ENCODE data around the gene METTL5. TPM values are rescaled to one million over a fixed set of nuclear protein-coding genes. Genes with fewer than 3 reads are reported as not detected.
A peak's percentile ranks its signal among the peaks of the same experiment; 100 is the strongest.

METTL5 gene
- total and polyA plus RNA-seq, 9 of the 15 experiments (the other 6 are each of a cell fraction or from before 2014, with no cell fraction given), result 149 to 471 (median 224) TPM

- TF ChIP-seq ZNF830 (CRISPR knock-in tag; IDR thresholded peaks at IDR 0.05) (no peak), ZC3H11A (IDR thresholded peaks at IDR 0.05; ENCODE audit: low read depth, low read length) (no peak), ZNF445 (CRISPR knock-in tag; IDR thresholded peaks at IDR 0.05; ENCODE audit: low read depth) (no peak), BRD9 (IDR thresholded peaks at IDR 0.05; ENCODE audit: low read depth, partially characterized antibody) (no peak), CC2D1A (IDR thresholded peaks at IDR 0.05) (no peak), ZNF408 (CRISPR knock-in tag; IDR thresholded peaks at IDR 0.05; ENCODE audit: low read depth) (no peak), SMAD2 (IDR thresholded peaks at IDR 0.05; ENCODE audit: low read depth, low read length) (no peak), ZNF57 (CRISPR knock-in tag; IDR thresholded peaks at IDR 0.05) (no peak), ZNF212 (CRISPR knock-in tag; IDR thresholded peaks at IDR 0.05) (no peak), ZNF785 (CRISPR knock-in tag; IDR thresholded peaks at IDR 0.05) (no peak), HDAC6 (IDR thresholded peaks at IDR 0.05; ENCODE audit: low read depth, low read length) (no peak), DACH1 (IDR thresholded peaks at IDR 0.05; ENCODE audit: partially characterized antibody) (no peak), SMAD3 (CRISPR knock-in tag; conservative IDR thresholded peaks at IDR 0.05) (no peak), NFE2 (IDR thresholded peaks at IDR 0.05; ENCODE audit: low read depth) (peak; percentile 90), MAFF (IDR thresholded peaks at IDR 0.05; ENCODE audit: low read length) (peak; percentile 46; the same call in 1 of the 2 replicates), ATF1 (CRISPR knock-in tag; IDR thresholded peaks at IDR 0.05) (no peak), ATF1 (tag; IDR thresholded peaks at IDR 0.05) (no peak), ZNF239 (CRISPR knock-in tag; IDR thresholded peaks at IDR 0.05) (no peak), BMI1 (IDR thresholded peaks at IDR 0.05; ENCODE audit: low read length) (no peak), SMAD4 (CRISPR knock-in tag; conservative IDR thresholded peaks at IDR 0.05) (no peak)
- TF ChIP-seq, protein P1, sequence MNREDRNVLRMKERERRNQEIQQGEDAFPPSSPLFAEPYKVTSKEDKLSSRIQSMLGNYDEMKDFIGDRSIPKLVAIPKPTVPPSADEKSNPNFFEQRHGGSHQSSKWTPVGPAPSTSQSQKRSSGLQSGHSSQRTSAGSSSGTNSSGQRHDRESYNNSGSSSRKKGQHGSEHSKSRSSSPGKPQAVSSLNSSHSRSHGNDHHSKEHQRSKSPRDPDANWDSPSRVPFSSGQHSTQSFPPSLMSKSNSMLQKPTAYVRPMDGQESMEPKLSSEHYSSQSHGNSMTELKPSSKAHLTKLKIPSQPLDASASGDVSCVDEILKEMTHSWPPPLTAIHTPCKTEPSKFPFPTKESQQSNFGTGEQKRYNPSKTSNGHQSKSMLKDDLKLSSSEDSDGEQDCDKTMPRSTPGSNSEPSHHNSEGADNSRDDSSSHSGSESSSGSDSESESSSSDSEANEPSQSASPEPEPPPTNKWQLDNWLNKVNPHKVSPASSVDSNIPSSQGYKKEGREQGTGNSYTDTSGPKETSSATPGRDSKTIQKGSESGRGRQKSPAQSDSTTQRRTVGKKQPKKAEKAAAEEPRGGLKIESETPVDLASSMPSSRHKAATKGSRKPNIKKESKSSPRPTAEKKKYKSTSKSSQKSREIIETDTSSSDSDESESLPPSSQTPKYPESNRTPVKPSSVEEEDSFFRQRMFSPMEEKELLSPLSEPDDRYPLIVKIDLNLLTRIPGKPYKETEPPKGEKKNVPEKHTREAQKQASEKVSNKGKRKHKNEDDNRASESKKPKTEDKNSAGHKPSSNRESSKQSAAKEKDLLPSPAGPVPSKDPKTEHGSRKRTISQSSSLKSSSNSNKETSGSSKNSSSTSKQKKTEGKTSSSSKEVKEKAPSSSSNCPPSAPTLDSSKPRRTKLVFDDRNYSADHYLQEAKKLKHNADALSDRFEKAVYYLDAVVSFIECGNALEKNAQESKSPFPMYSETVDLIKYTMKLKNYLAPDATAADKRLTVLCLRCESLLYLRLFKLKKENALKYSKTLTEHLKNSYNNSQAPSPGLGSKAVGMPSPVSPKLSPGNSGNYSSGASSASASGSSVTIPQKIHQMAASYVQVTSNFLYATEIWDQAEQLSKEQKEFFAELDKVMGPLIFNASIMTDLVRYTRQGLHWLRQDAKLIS (CRISPR knock-in tag; IDR thresholded peaks at IDR 0.05), result no peak
- TF ChIP-seq, protein P2, sequence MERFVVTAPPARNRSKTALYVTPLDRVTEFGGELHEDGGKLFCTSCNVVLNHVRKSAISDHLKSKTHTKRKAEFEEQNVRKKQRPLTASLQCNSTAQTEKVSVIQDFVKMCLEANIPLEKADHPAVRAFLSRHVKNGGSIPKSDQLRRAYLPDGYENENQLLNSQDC (CRISPR knock-in tag; IDR thresholded peaks at IDR 0.05), result no peak
- TF ChIP-seq, protein P3, sequence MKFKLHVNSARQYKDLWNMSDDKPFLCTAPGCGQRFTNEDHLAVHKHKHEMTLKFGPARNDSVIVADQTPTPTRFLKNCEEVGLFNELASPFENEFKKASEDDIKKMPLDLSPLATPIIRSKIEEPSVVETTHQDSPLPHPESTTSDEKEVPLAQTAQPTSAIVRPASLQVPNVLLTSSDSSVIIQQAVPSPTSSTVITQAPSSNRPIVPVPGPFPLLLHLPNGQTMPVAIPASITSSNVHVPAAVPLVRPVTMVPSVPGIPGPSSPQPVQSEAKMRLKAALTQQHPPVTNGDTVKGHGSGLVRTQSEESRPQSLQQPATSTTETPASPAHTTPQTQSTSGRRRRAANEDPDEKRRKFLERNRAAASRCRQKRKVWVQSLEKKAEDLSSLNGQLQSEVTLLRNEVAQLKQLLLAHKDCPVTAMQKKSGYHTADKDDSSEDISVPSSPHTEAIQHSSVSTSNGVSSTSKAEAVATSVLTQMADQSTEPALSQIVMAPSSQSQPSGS (CRISPR knock-in tag; IDR thresholded peaks at IDR 0.05), result no peak
- TF ChIP-seq, protein P4, sequence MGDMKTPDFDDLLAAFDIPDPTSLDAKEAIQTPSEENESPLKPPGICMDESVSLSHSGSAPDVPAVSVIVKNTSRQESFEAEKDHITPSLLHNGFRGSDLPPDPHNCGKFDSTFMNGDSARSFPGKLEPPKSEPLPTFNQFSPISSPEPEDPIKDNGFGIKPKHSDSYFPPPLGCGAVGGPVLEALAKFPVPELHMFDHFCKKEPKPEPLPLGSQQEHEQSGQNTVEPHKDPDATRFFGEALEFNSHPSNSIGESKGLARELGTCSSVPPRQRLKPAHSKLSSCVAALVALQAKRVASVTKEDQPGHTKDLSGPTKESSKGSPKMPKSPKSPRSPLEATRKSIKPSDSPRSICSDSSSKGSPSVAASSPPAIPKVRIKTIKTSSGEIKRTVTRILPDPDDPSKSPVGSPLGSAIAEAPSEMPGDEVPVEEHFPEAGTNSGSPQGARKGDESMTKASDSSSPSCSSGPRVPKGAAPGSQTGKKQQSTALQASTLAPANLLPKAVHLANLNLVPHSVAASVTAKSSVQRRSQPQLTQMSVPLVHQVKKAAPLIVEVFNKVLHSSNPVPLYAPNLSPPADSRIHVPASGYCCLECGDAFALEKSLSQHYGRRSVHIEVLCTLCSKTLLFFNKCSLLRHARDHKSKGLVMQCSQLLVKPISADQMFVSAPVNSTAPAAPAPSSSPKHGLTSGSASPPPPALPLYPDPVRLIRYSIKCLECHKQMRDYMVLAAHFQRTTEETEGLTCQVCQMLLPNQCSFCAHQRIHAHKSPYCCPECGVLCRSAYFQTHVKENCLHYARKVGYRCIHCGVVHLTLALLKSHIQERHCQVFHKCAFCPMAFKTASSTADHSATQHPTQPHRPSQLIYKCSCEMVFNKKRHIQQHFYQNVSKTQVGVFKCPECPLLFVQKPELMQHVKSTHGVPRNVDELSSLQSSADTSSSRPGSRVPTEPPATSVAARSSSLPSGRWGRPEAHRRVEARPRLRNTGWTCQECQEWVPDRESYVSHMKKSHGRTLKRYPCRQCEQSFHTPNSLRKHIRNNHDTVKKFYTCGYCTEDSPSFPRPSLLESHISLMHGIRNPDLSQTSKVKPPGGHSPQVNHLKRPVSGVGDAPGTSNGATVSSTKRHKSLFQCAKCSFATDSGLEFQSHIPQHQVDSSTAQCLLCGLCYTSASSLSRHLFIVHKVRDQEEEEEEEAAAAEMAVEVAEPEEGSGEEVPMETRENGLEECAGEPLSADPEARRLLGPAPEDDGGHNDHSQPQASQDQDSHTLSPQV (IDR thresholded peaks at IDR 0.05), result 0 out of 2 replicates have a peak, but pooled peaks have one; percentile 42
Measured at GRCh38 chr2:169775765-169776164, 48.9 kb downstream of the METTL5 start (continued).

Data from K562 (cell line).